Breast epithelium (tissue), 3 donors: ENCODE measurements around the gene CDS2.

ENCODE experiments used
- POLR2A ChIP-seq: fragments of 450-650 bp; IDR thresholded peaks from one replicate; pipeline ENCODE4 v1.6.1; 2016; ENCODE audit warnings: antibody characterized with exemption, mild to moderate bottlenecking, moderate library complexity
- POLR2AphosphoS5 ChIP-seq, 3 donors: sonication (generic); formaldehyde crosslinking; IDR thresholded peaks; one replicate each; pipeline ENCODE4 v1.6.1; 2017; ENCODE audit warnings: antibody characterized with exemption in 3 of 3
- TF ChIP-seq, protein P1 (sequence below), 3 donors: fragments of 450-650 bp; IDR thresholded peaks; one replicate each; pipeline ENCODE4 v1.5.1; 2016 to 2017; ENCODE audit warnings: antibody characterized with exemption in 3 of 3, mild to moderate bottlenecking in 3 of 3, moderate library complexity in 3 of 3

DNA sequence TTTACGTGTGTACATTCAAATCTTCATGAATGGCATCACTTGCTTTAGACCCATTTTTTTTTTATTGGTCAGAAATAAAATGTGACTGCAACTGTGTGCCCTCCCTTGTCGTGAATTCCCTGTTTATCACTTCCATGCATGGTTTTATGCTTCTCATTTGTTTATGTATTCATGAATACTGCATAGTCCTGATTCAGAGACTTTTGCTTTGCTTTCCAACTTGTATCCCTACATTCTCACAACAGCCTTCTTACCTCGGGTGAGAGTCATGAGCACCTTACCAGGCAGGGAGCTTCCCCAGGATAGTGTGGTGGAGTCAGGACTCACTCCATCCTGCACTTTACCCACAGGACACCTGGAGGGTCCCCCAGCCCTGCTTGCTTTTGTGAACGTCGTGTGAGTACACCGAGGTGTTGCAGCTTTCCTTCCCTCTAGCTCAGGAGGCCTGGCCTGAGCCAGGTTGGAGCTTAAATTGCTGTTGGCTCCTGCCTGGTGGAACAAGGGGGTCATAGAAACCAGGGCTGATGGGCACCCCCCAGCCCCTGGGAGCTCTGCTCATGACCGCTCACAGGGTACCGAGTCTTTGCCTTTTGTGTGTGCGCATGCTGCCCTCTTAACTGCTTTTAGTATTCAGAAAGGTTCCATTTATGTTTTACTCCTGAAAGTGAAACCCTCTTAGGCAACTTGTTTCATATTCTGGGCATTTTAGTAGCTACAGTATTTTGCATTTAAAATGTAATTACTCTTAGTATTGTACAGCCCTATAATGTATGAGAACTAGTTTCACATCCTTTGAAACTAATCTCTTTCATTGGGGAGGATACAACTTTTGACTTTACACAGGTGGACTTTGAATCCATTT, 66.0 kb downstream of the CDS2 start:
- TF ChIP-seq, protein P1, sequence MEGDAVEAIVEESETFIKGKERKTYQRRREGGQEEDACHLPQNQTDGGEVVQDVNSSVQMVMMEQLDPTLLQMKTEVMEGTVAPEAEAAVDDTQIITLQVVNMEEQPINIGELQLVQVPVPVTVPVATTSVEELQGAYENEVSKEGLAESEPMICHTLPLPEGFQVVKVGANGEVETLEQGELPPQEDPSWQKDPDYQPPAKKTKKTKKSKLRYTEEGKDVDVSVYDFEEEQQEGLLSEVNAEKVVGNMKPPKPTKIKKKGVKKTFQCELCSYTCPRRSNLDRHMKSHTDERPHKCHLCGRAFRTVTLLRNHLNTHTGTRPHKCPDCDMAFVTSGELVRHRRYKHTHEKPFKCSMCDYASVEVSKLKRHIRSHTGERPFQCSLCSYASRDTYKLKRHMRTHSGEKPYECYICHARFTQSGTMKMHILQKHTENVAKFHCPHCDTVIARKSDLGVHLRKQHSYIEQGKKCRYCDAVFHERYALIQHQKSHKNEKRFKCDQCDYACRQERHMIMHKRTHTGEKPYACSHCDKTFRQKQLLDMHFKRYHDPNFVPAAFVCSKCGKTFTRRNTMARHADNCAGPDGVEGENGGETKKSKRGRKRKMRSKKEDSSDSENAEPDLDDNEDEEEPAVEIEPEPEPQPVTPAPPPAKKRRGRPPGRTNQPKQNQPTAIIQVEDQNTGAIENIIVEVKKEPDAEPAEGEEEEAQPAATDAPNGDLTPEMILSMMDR (IDR thresholded peaks at IDR 0.05), result no peak
- TF ChIP-seq POLR2A (no peak), POLR2AphosphoS5 (IDR thresholded peaks at IDR 0.05) (no peak)
